H1 (cell line): ENCODE measurements around the gene TOGARAM1. TPM values are rescaled to one million over a fixed set of nuclear protein-coding genes. Genes with fewer than 3 reads are reported as not detected.
A peak's percentile ranks its signal among the peaks of the same experiment; 100 is the strongest.

ENCODE experiments used
- CTCF ChIA-PET: fragments of 300-600 bp; sonication (Branson Sonifier 250); formaldehyde crosslinking; loops from one replicate; lab custom pipeline; 2021; ENCODE audit not compliant: partially characterized antibody; lab: Charles Lee
- POLR2A ChIA-PET: fragments of 300-600 bp; sonication (Branson Sonifier 250); formaldehyde crosslinking; loops from one replicate; lab custom pipeline; 2021; ENCODE audit warnings: inconsistent platforms; ENCODE audit not compliant: partially characterized antibody; lab: Charles Lee
- DNase-seq, 2 experiments: peaks; one replicate each; pipeline versions ENCODE4 v3.0.0 to v3.0.0-alpha.2; 2010 to 2022; ENCODE audit warnings: low spot score in 2 of 2, low read depth in 1 of 2, mixed read lengths in 1 of 2
- FAIRE-seq: peaks from 2 replicates; lab custom pipeline; 2011; peaks lifted over from hg19 to GRCh38; lab: Jason Lieb, UNC
- H2AFZ ChIP-seq: 2 replicates; pipeline ENCODE4 v1.8.1; 2012; ENCODE audit warnings: low read length, inconsistent platforms
- H2AK5ac ChIP-seq: 2 replicates; pipeline ENCODE4 v1.6.1; 2013; ENCODE audit warnings: low read depth, low read length
- H2BK120ac ChIP-seq: replicated peaks from 2 replicates; pipeline ENCODE3; 2013; ENCODE audit warnings: low read depth, low read length, inconsistent platforms
- H2BK12ac ChIP-seq: 2 replicates; pipeline ENCODE4 v1.6.1; 2013; ENCODE audit warnings: low read depth, low read length
- H2BK15ac ChIP-seq: 2 replicates; pipeline ENCODE4 v1.6.1; 2013; ENCODE audit warnings: low read length
- H2BK20ac ChIP-seq: 2 replicates; pipeline ENCODE4 v1.6.1; 2013; ENCODE audit warnings: low read length
- H2BK5ac ChIP-seq: 2 replicates; pipeline ENCODE4 v1.6.1; 2013; ENCODE audit warnings: low read depth, low read length
- H3K14ac ChIP-seq: 2 replicates; pipeline ENCODE4 v1.6.1; 2013; ENCODE audit warnings: inconsistent platforms; ENCODE audit not compliant: insufficient read length
- H3K18ac ChIP-seq: 2 replicates; pipeline ENCODE4 v1.6.1; 2013; ENCODE audit warnings: low read length; ENCODE audit errors: extremely low read depth
- H3K23ac ChIP-seq: 2 replicates; pipeline ENCODE4 v1.6.1; 2013; ENCODE audit warnings: inconsistent platforms; ENCODE audit not compliant: insufficient read length
- H3K23me2 ChIP-seq: 2 replicates; pipeline ENCODE4 v1.6.1; 2013; ENCODE audit warnings: low read depth, low read length
- H3K27ac ChIP-seq: 2 replicates; pipeline ENCODE4 v1.6.1; 2011; ENCODE audit warnings: low read depth, low read length, inconsistent platforms
- H3K27me3 ChIP-seq, 4 experiments: replicated peaks in 1 of 4; 1 replicate in 1 of 4; 2 replicates in 3 of 4; pipeline versions ENCODE4 v1.6.1 to v1.8.1; 2011 to 2013; ENCODE audit warnings: low read length in 3 of 4, mild to moderate bottlenecking in 3 of 4, inconsistent platforms in 2 of 4, mixed read lengths in 2 of 4, moderate library complexity in 1 of 4; ENCODE audit not compliant: control insufficient read depth in 3 of 4, insufficient read depth in 3 of 4; ENCODE audit errors: extremely low read depth in 1 of 4
- H3K36me3 ChIP-seq, 4 experiments: 2 replicates each; pipeline versions ENCODE4 v1.6.1 to v1.8.1; 2011 to 2013; ENCODE audit warnings: mild to moderate bottlenecking in 4 of 4, low read length in 3 of 4, moderate library complexity in 2 of 4, control low read depth in 1 of 4, inconsistent platforms in 1 of 4; ENCODE audit not compliant: insufficient read depth in 4 of 4, control insufficient read depth in 2 of 4
- H3K4ac ChIP-seq: replicated peaks from 2 replicates; pipeline ENCODE3; 2013; ENCODE audit warnings: low read length, low read depth, mixed read lengths, inconsistent platforms; ENCODE audit not compliant: insufficient read length
- H3K4me1 ChIP-seq, 4 experiments: replicated peaks in 1 of 4; 1 replicate in 1 of 4; 2 replicates in 3 of 4; pipeline versions ENCODE4 v1.6.1 to v1.8.1; 2011 to 2013; ENCODE audit warnings: low read length in 3 of 4, inconsistent platforms in 2 of 4, mixed read lengths in 1 of 4; ENCODE audit not compliant: insufficient read depth in 4 of 4, control insufficient read depth in 3 of 4
- H3K4me2 ChIP-seq, 2 experiments: 2 replicates each; pipeline versions ENCODE4 v1.6.1 to v1.8.1; 2011 to 2013; ENCODE audit warnings: low read depth in 2 of 2, low read length in 2 of 2, control low read depth in 1 of 2, inconsistent platforms in 1 of 2, mild to moderate bottlenecking in 1 of 2; ENCODE audit not compliant: insufficient read depth in 1 of 2
- H3K4me3 ChIP-seq, 4 experiments: fragments of 200-600, 300-600 bp in 1 of 4; sonication (generic), shearing (Covaris generic), sonication (Bioruptor Twin) in 1 of 4; 2 replicates each; pipeline versions ENCODE4 v1.5.1 to v1.8.1; 2011 to 2016; ENCODE audit warnings: low read length in 4 of 4, low read depth in 3 of 4, control low read depth in 2 of 4, inconsistent platforms in 2 of 4, mild to moderate bottlenecking in 2 of 4, mixed read lengths in 1 of 4, moderate library complexity in 1 of 4; ENCODE audit not compliant: insufficient read depth in 2 of 4; ENCODE audit errors: extremely low read depth in 1 of 4
- H3K56ac ChIP-seq: replicated peaks from 2 replicates; pipeline ENCODE3; 2013; ENCODE audit warnings: low read depth, mild to moderate bottlenecking, mixed read lengths, low read length, inconsistent platforms; ENCODE audit not compliant: insufficient read length
- H3K79me1 ChIP-seq: 2 replicates; pipeline ENCODE4 v1.6.1; 2013; ENCODE audit warnings: low read depth, low read length, control low read depth
- H3K79me2 ChIP-seq, 2 experiments: 2 replicates each; pipeline versions ENCODE4 v1.6.1 to v1.8.1; 2012 to 2013; ENCODE audit warnings: low read length in 2 of 2, mild to moderate bottlenecking in 2 of 2, inconsistent platforms in 1 of 2; ENCODE audit not compliant: insufficient read depth in 2 of 2, control insufficient read depth in 1 of 2
- H3K9ac ChIP-seq, 4 experiments: replicated peaks in 1 of 4; 1 replicate in 1 of 4; 2 replicates in 3 of 4; pipeline versions ENCODE4 v1.6.1 to v1.8.1; 2011 to 2013; ENCODE audit warnings: low read depth in 3 of 4, low read length in 3 of 4, control low read depth in 2 of 4, mild to moderate bottlenecking in 2 of 4, moderate library complexity in 2 of 4, inconsistent platforms in 1 of 4; ENCODE audit errors: extremely low read depth in 1 of 4
- H3K9me3 ChIP-seq, 2 experiments: 2 replicates each; pipeline versions ENCODE4 v1.6.1 to v1.8.1; 2012 to 2013; ENCODE audit warnings: mild to moderate bottlenecking in 2 of 2, moderate library complexity in 2 of 2, control low read depth in 1 of 2, inconsistent platforms in 1 of 2, low read depth in 1 of 2, low read length in 1 of 2, mixed read lengths in 1 of 2; ENCODE audit not compliant: insufficient read depth in 2 of 2
- H4K20me1 ChIP-seq, 2 experiments: replicated peaks in 1 of 2; 2 replicates each; pipeline versions ENCODE3 to v1.8.1; 2011 to 2013; ENCODE audit warnings: inconsistent platforms in 2 of 2, low read length in 2 of 2, mild to moderate bottlenecking in 1 of 2; ENCODE audit not compliant: insufficient read depth in 2 of 2, control insufficient read depth in 1 of 2
- H4K5ac ChIP-seq: 2 replicates; pipeline ENCODE4 v1.6.1; 2013; ENCODE audit warnings: low read length, low read depth, mixed read lengths, inconsistent platforms; ENCODE audit not compliant: insufficient read length
- H4K8ac ChIP-seq: 2 replicates; pipeline ENCODE4 v1.8.0; 2013; ENCODE audit warnings: mild to moderate bottlenecking, moderate library complexity, low read length, inconsistent platforms; ENCODE audit not compliant: insufficient read depth; ENCODE audit errors: extremely low read depth
- H4K91ac ChIP-seq: replicated peaks from 2 replicates; pipeline ENCODE3; 2013; ENCODE audit warnings: low read length, mixed read lengths, inconsistent platforms; ENCODE audit not compliant: insufficient read length
- BACH1 ChIP-seq: IDR thresholded peaks from 2 replicates; pipeline ENCODE4 v1.6.1; 2012; ENCODE audit warnings: low read length, improper control_type of control experiment
- BCL11A ChIP-seq, 2 experiments: IDR thresholded peaks; one replicate each; pipeline ENCODE4 v1.6.1; 2011; ENCODE audit warnings: low read depth in 2 of 2, low read length in 2 of 2, mild to moderate bottlenecking in 2 of 2
- CHD2 ChIP-seq: IDR thresholded peaks from 2 replicates; pipeline ENCODE4 v1.6.1; 2012; ENCODE audit warnings: low read length, improper control_type of control experiment
- CTBP2 ChIP-seq: IDR thresholded peaks from 2 replicates; pipeline ENCODE4 v1.7.0; 2011; ENCODE audit warnings: borderline replicate concordance, mild to moderate bottlenecking, moderate library complexity, mixed read lengths, low read length; ENCODE audit not compliant: insufficient read depth, insufficient read length
- HDAC6 ChIP-seq: IDR thresholded peaks from one replicate; pipeline ENCODE4 v1.7.1; 2012; ENCODE audit warnings: low read depth, mild to moderate bottlenecking, inconsistent platforms, low read length, moderate library complexity
- KDM4A ChIP-seq: IDR thresholded peaks from one replicate; pipeline ENCODE4 v1.7.1; 2012; ENCODE audit warnings: low read depth, mild to moderate bottlenecking, moderate library complexity, low read length, inconsistent platforms; ENCODE audit not compliant: severe bottlenecking
- PHF8 ChIP-seq: fragments of 200-600 bp; sonication (generic); conservative IDR thresholded peaks from 2 replicates; pipeline ENCODE4 v1.7.1; 2012; ENCODE audit warnings: low read depth, mild to moderate bottlenecking, inconsistent platforms, low read length, moderate library complexity
- SIX5 ChIP-seq: IDR thresholded peaks from 2 replicates; pipeline ENCODE4 v1.6.1; 2011; ENCODE audit warnings: mild to moderate bottlenecking, low read depth, low read length
- TAF1 ChIP-seq: IDR thresholded peaks from 2 replicates; pipeline ENCODE4 v1.6.1; 2011; ENCODE audit warnings: mild to moderate bottlenecking, low read depth, low read length
- TEAD4 ChIP-seq: IDR thresholded peaks from 2 replicates; pipeline ENCODE4 v1.6.1; 2012; ENCODE audit warnings: low read depth, low read length, inconsistent platforms, mixed read lengths
- WGBS, 2 experiments: shearing (Covaris generic) in 1 of 2; methylation state at CpG; one replicate each; pipeline versions ENCODE4 v1.1.6 to v1.1.7; 2013 to 2015; ENCODE audit warnings: low lambda C conversion rate in 2 of 2, mixed read lengths in 2 of 2, inconsistent platforms in 1 of 2, low coverage in 1 of 2, missing lambda C conversion rate in 1 of 2; ENCODE audit not compliant: insufficient replicate concordance in 2 of 2, insufficient coverage in 1 of 2, insufficient read length in 1 of 2; ENCODE audit errors: extremely low coverage in 1 of 2, missing lambda C conversion rate in 1 of 2; 5-methylcytosine and 5-hydroxymethylcytosine counted together
- polyA plus RNA-seq, 7 experiments: library from polyadenylated mRNA; depleted of rRNA in 3 of 7; stranded (reverse) in 5 of 7; unstranded in 2 of 7; fragments of >200 nt in 5 of 7; fragments of 200-250 nt in 2 of 7; gene quantifications; 1 replicate in 5 of 7; 2 replicates in 1 of 7; 4 replicates in 1 of 7; pipeline versions ENCODE4 v1.2.1 to v1.2.3, GENCODE V29; 2011 to 2013; ENCODE audit warnings: missing spikeins in 2 of 7, mixed read lengths in 2 of 7
- total RNA-seq: library from RNA; stranded (reverse); fragmentation: NEBNext Ultra II Directional; extraction: Animal tissue kit (Norgen Biotek cat#: 25700); gene quantifications from 2 replicates; pipeline ENCODE4 v1.2.1, GENCODE V29; 2021
- TF ChIP-seq, protein P1 (sequence below): IDR thresholded peaks from 2 replicates; pipeline ENCODE4 v1.6.1; 2012; ENCODE audit warnings: inconsistent platforms

TOGARAM1 gene
- total and polyA plus RNA-seq, 2 of the 8 experiments (the other 6 are each of a cell fraction or from before 2014, with no cell fraction given): 2.5 to 6.8 TPM

DNA sequence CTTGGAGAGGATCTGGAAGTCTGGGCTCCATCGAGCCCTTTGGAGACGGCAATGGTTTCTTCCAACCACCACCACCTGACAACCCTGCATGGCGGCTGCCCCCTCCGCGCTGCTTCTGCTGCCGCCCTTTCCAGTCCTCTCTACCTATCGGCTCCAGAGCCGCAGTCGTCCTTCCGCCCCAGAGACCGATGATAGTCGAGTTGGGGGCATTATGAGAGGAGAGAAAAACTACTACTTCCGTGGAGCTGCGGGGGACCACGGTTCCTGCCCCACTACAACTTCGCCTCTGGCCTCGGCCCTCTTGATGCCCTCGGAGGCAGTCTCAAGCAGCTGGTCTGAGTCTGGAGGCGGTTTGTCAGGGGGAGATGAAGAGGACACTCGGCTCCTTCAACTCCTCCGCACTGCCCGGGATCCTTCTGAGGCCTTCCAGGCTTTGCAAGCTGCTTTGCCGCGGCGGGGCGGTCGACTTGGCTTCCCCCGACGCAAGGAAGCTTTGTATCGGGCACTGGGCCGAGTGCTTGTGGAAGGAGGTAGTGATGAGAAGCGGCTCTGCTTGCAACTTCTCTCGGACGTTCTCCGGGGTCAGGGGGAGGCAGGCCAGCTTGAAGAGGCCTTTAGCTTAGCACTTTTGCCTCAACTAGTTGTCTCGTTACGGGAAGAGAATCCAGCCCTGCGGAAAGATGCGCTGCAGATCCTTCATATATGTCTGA is 499 bp downstream of the TOGARAM1 start:
- no peak overlapping the region for H2AK5ac ChIP-seq
- POLR2A ChIA-PET: interaction anchor here (1.4 to 2.0 kb wide), 5 partner anchors 14 to 171 kb away, joined by 3 to 12 read pairs (median 9); partner anchors contain the start of genes FKBP3 and PRPF39
- H3K4me2 ChIP-seq: peak overlapping the region; percentile 85 to 92
- H4K8ac ChIP-seq: peak overlapping the region; percentile 93
- H3K4me1 ChIP-seq: peaks cover 0 to 8% (median 3%) of the 10 kb centered on the region in 4 experiments; a peak in 2 of 7 replicates
- H2BK5ac ChIP-seq: peak overlapping the region; percentile 63
- H2AFZ ChIP-seq: peak overlapping the region; percentile 28; the same call in 1 of the 2 replicates
- H2BK15ac ChIP-seq: no peak overlapping the region
- H4K91ac ChIP-seq: no peak overlapping the region
- CTCF ChIA-PET: interaction anchor here (0.9 to 2.1 kb wide), 3 partner anchors 17 to 291 kb away, joined by 3 to 8 read pairs (median 7); partner anchors contain the start of gene MIS18BP1
- no peaks in the 10 kb centered on the region for H3K27me3 ChIP-seq
- H3K4me3 ChIP-seq: peak overlapping the region; percentile 84 to 98 (median 94)
- H3K23me2 ChIP-seq: peaks cover 13% of the 10 kb centered on the region
- no peaks in the 10 kb centered on the region for H3K9me3 ChIP-seq
- peak overlapping the region; percentile 83 for H3K27ac ChIP-seq
- H2BK20ac ChIP-seq: no peak overlapping the region
- peak overlapping the region; percentile 49; the same call in 1 of the 2 replicates for H3K18ac ChIP-seq
- H4K20me1 ChIP-seq: peaks cover 0 to 7% of the 10 kb centered on the region in 2 experiments
- no peak overlapping the region for H3K23ac ChIP-seq
- FAIRE-seq (no peak), DNase-seq (no peak)
- peaks cover 12 to 86% of the 10 kb centered on the region in 2 experiments for H3K79me2 ChIP-seq
- H4K5ac ChIP-seq: peak overlapping the region; percentile 5
- H3K79me1 ChIP-seq: no peaks in the 10 kb centered on the region; the same call in 1 of the 2 replicates
- H3K36me3 ChIP-seq: no peaks in the 10 kb centered on the region
- 2% methylated on average over 31 of the region's 39 CpGs; no CpG with 5 or more reads in 1 of the 2 experiments for WGBS, 2 experiments
- peak overlapping the region; percentile 71 to 89 (median 77) for H3K9ac ChIP-seq
- H3K4ac ChIP-seq: peak overlapping the region; percentile 79
- H3K14ac ChIP-seq: no peak overlapping the region
- no peak overlapping the region for H3K56ac ChIP-seq
- no peak overlapping the region for H2BK12ac ChIP-seq
- no peak overlapping the region for H2BK120ac ChIP-seq
- TF ChIP-seq BCL11A (IDR thresholded peaks at IDR 0.05; ENCODE audit: low read depth in 2 of 2, low read length in 2 of 2): no peak
- TF ChIP-seq PHF8: peak; percentile 61
- TF ChIP-seq HDAC6: no peak
- TF ChIP-seq CTBP2: no peak
- no peak; the same call in 1 of the 2 replicates for TF ChIP-seq TAF1
- TF ChIP-seq, protein P1, sequence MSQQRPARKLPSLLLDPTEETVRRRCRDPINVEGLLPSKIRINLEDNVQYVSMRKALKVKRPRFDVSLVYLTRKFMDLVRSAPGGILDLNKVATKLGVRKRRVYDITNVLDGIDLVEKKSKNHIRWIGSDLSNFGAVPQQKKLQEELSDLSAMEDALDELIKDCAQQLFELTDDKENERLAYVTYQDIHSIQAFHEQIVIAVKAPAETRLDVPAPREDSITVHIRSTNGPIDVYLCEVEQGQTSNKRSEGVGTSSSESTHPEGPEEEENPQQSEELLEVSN: peak; percentile 71
- TF ChIP-seq KDM4A: peak; percentile 84
- TF ChIP-seq SIX5: no peak
- no peak for TF ChIP-seq BACH1
- TF ChIP-seq CHD2: no peak; the same call in 1 of the 2 replicates
- no peak for TF ChIP-seq TEAD4
